ENCODE measurements around the gene FAS. TPM values are rescaled to one million over a fixed set of nuclear protein-coding genes. Genes with fewer than 3 reads are reported as not detected.

The FAS gene
- total and polyA plus RNA-seq, 9 of the 15 experiments (the other 6 are each of a cell fraction or from before 2014, with no cell fraction given) = 0.08 to 0.62 (median 0.37) TPM

GRCh38 chr10:88960802-88961201, 29.8 kb upstream of the FAS start:
- Histone ChIP-seq H2AFZ (ENCODE audit: low read depth, low read length) (no peak overlapping the region), H3K4me2 (ENCODE audit: insufficient read depth, low read length) (no peak overlapping the region), H3K27ac (ENCODE audit: extremely low read depth, low read depth, low read length) (no peak overlapping the region), H3K79me2 (ENCODE audit: control insufficient read depth, insufficient read depth, low read length) (no peaks in the 10 kb centered on the region), H3K9me3 (replicated peaks; ENCODE audit: control insufficient read depth, insufficient read depth, low read depth, low read length) (no peaks in the 10 kb centered on the region), H3K36me3 (ENCODE audit: control insufficient read depth, insufficient read depth, low read length) (no peaks in the 10 kb centered on the region), H3K4me3 (no peak overlapping the region), H4K20me1 (replicated peaks; ENCODE audit: control insufficient read depth, insufficient read depth, low read length) (no peaks in the 10 kb centered on the region), H3K27me3 (ENCODE audit: control insufficient read depth in 2 of 2, insufficient read depth in 2 of 2, low read length in 2 of 2) (no peaks in the 10 kb centered on the region), H3K9ac (ENCODE audit: insufficient read depth in 1 of 2, low read depth in 2 of 2, low read length in 2 of 2) (no peak overlapping the region), H3K4me1 (replicated peaks in 1 of 2; ENCODE audit: control insufficient read depth in 2 of 2, insufficient read depth in 2 of 2, low read length in 2 of 2) (no peaks in the 10 kb centered on the region), H3K9me1 (ENCODE audit: control insufficient read depth, insufficient read depth, low read length) (no peaks in the 10 kb centered on the region)
- ChIA-PET CTCF (ENCODE audit: low intra/inter-chr PET ratio) (no interaction called here), POLR2A (no interaction called here)
- ATAC-seq (no peak), FAIRE-seq (no peak), DNase-seq (ENCODE audit: extremely low read depth in 1 of 4, low spot score in 3 of 4) (no peak)
- in situ Hi-C loops (cut with MboI) (no loop called here), intact Hi-C loops (cut with micrococcal nuclease) (no loop called here)
- TF ChIP-seq ZNF121 (CRISPR knock-in tag; conservative IDR thresholded peaks at IDR 0.05) = no peak
- no peak for TF ChIP-seq CCNT2 (IDR thresholded peaks at IDR 0.05; ENCODE audit: borderline replicate concordance, extremely low read depth, insufficient read length, low read depth, low read length)
- no peak for TF ChIP-seq CBFA2T2 (conservative IDR thresholded peaks at IDR 0.05)
- no peak for TF ChIP-seq BDP1 (IDR thresholded peaks at IDR 0.05; ENCODE audit: insufficient read depth, insufficient read length)
- TF ChIP-seq HDAC2 (IDR thresholded peaks at IDR 0.05) = no peak
- TF ChIP-seq MLX (CRISPR knock-in tag; conservative IDR thresholded peaks at IDR 0.05) = no peak
- TF ChIP-seq SNIP1 (IDR thresholded peaks at IDR 0.05; ENCODE audit: low read depth) = no peak
- 0% methylated on average over 1 of the region's 1 CpG for WGBS (ENCODE audit: insufficient coverage, low coverage, missing lambda C conversion rate)
- BruUV-seq (replicated peaks) = no TSS peak

- Histone ChIP-seq H2AFZ (ENCODE audit: low read depth, low read length) (no peak overlapping the region), H3K27me3 (ENCODE audit: control insufficient read depth in 2 of 2, insufficient read depth in 2 of 2, low read length in 2 of 2) (no peaks in the 10 kb centered on the region), H3K9me1 (ENCODE audit: control insufficient read depth, insufficient read depth, low read length) (no peaks in the 10 kb centered on the region), H3K4me1 (replicated peaks in 1 of 2; ENCODE audit: control insufficient read depth in 2 of 2, insufficient read depth in 2 of 2, low read length in 2 of 2) (no peaks in the 10 kb centered on the region), H4K20me1 (replicated peaks; ENCODE audit: control insufficient read depth, insufficient read depth, low read length) (no peaks in the 10 kb centered on the region), H3K4me2 (ENCODE audit: insufficient read depth, low read length) (no peak overlapping the region), H3K36me3 (ENCODE audit: control insufficient read depth, insufficient read depth, low read length) (no peaks in the 10 kb centered on the region), H3K27ac (ENCODE audit: extremely low read depth, low read depth, low read length) (no peak overlapping the region), H3K9me3 (replicated peaks; ENCODE audit: control insufficient read depth, insufficient read depth, low read depth, low read length) (no peaks in the 10 kb centered on the region), H3K4me3 (no peak overlapping the region), H3K79me2 (ENCODE audit: control insufficient read depth, insufficient read depth, low read length) (no peaks in the 10 kb centered on the region), H3K9ac (ENCODE audit: insufficient read depth in 1 of 2, low read depth in 2 of 2, low read length in 2 of 2) (no peak overlapping the region)
- in situ Hi-C loops (cut with MboI) (no loop called here), intact Hi-C loops (cut with micrococcal nuclease) (no loop called here)
- ChIA-PET POLR2A (no interaction called here), CTCF (ENCODE audit: low intra/inter-chr PET ratio) (no interaction called here)
- no peak for ATAC-seq
- no peak for DNase-seq (ENCODE audit: extremely low read depth in 1 of 4, low spot score in 3 of 4)
- no TSS peak for BruUV-seq (replicated peaks)
- FAIRE-seq = no peak
- no peak for TF ChIP-seq FOXA3 (CRISPR knock-in tag; conservative IDR thresholded peaks at IDR 0.05 in 1 of 2, IDR thresholded peaks at IDR 0.05 in 1 of 2)
- TF ChIP-seq PHF21A (IDR thresholded peaks at IDR 0.05; ENCODE audit: borderline replicate concordance, low read depth) = no peak
- TF ChIP-seq DNMT1 (IDR thresholded peaks at IDR 0.05) = no peak
- no peak for TF ChIP-seq MAX (CRISPR knock-in tag; IDR thresholded peaks at IDR 0.05)
- no peak for TF ChIP-seq HDAC2 (IDR thresholded peaks at IDR 0.05)
- no peak for TF ChIP-seq PHB2 (IDR thresholded peaks at IDR 0.05; ENCODE audit: low read depth)
These were observed 29.3 kb upstream of the FAS start for GRCh38 chr10:88961266-88961665.

Measured in K562 (cell line).